HK-2 (cell line): ENCODE results near the gene SIGLEC15.
"Not testable (repeated sequence)": the region's sequence is repeated elsewhere in the genome, so short reads cannot be mapped to it uniquely, and the experiment has no call there.

ENCODE experiments used
- DNase-seq: peaks from one replicate; pipeline ENCODE4 v3.0.0-alpha.2; 2018; ENCODE audit not compliant: unreplicated experiment

SIGLEC15 gene

DNA sequence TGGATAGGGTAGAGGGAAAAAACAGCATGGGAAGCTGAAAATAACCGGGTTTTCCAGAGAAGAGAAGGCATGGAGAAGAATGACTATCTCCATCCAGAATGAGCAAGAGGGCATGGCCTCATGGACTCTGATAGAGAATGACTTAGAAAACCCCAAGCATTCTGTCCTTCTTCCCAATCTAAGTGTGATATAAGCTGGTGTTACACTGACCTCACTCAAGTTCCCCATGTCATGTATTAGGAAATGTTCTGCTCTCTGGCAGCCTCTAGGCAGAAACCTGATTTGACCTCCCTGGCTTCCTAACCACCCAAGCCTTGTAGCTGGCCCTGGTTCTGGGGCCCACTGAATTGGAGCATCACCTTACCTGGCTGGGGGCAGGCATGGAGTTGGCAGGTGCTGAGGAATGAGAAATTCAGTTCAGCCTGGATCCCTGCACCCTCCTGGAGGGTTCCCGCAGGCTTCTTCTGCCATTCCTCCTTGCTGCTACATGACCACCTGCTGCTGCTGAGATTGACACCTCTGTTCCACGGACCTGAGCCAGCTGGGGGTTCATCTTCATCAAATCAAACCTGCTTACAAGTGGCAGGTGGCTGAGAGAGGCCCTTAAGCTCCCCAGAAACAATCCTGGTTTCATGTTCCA, 5.2 kb upstream of the SIGLEC15 start:
- no peak for DNase-seq

DNA sequence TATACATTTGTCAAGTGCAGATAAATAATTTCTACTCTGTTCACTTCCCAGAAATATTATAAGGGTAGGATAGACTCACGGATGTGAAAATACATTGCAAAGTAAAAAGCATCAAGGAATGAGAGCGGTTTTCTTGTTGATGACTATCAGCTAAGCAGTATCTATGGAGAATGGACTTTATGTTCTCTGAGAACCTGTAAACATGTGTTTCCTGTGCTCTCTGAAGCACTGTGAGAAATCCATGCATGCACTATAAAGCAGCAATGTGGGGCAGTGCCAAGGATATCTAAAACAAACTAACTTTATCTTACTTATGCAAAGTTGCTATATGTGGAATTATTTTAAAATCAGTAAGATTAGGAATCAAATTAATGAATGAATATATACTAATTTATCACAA, 4.4 kb upstream of the SIGLEC15 start:
- DNase-seq: no peak

GRCh38 chr18:45821711-45822110, 3.8 kb upstream of the SIGLEC15 start:
- DNase-seq: no peak

- DNase-seq: no peak
Observed at GRCh38 chr18:45826084-45826483, 609 bp downstream of the SIGLEC15 start.

GRCh38 chr18:45826716-45827115, 1.2 kb downstream of the SIGLEC15 start:
- DNase-seq: not testable (repeated sequence)

DNA sequence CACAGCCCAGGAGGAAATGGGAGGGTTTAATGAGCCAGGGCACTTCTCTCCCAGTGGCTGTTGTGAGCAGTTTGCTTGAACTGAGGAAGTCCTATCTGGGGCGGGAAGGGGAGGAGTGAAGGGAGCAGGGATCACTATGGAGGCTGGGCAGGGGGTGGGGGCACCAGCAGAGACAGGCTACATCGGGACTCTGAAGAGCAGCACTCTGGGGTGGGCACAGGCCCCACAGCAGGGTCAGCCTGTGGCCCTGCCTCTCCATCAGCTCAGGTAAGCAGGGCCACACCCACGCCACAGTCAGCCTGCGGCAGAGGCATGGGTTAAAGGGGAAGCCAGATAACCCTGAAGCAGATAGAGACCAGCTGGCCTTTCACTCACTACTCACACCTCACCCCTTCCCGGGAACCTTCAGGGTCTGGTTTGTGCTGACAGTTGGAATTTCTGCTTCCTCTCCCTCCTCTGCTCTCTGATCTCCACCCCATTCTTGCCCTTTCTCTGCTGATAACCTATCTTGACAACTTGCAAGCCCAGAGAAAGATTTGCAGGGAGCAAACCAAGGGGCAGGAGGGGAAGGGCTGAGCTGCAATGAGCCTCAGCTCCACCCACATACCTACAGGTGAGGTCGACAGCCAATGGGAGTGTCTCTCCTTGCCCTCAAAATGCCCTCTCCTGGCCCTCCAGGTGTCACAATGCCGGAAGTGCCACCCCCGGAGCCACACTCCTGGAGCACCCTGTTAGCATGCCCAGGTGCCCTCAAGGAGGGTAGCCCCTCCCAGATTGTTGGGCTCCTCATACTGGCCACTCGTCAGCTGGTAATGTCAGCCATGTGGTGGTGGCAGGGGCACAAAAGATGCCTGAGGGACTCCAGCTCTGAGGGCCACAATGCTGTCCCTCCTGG, 3.7 kb downstream of the SIGLEC15 start:
- DNase-seq: no peak

GRCh38 chr18:45829855-45830254, 4.4 kb downstream of the SIGLEC15 start:
- DNase-seq: no peak

- no peak for DNase-seq
Observed at GRCh38 chr18:45830917-45831316, 5.4 kb downstream of the SIGLEC15 start.

GRCh38 chr18:45833846-45834245, 8.4 kb downstream of the SIGLEC15 start:
- DNase-seq: no peak

GRCh38 chr18:45834306-45834705, 8.8 kb downstream of the SIGLEC15 start:
- no peak for DNase-seq

DNA sequence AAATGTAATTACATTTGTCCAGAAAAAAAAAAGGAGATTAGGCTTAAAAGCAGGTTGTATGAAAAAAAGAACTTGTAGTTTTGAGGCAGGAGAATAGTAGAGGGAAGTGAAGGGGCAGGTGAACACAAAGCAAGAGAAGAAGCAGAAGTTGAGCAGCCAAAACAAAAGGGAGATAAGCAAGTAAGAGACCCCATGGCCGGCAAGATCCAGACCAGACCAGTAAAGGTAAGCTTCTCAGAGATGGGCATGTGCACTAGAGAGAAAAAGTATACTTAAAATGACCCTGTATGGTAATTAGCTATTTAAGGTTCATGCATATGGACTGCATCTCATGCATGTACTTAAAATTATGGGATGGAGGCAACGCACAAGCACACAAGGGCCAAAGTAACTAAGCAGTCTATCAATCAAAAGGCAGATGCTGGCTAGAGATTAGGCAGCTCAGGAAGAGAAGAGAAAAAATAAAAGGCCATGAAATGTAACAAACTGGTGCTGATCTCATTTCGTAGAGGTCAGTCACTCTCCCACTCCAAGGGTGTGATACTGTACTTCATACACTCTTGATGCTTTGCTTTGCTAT, 9.7 kb downstream of the SIGLEC15 start:
- DNase-seq: no peak

DNA sequence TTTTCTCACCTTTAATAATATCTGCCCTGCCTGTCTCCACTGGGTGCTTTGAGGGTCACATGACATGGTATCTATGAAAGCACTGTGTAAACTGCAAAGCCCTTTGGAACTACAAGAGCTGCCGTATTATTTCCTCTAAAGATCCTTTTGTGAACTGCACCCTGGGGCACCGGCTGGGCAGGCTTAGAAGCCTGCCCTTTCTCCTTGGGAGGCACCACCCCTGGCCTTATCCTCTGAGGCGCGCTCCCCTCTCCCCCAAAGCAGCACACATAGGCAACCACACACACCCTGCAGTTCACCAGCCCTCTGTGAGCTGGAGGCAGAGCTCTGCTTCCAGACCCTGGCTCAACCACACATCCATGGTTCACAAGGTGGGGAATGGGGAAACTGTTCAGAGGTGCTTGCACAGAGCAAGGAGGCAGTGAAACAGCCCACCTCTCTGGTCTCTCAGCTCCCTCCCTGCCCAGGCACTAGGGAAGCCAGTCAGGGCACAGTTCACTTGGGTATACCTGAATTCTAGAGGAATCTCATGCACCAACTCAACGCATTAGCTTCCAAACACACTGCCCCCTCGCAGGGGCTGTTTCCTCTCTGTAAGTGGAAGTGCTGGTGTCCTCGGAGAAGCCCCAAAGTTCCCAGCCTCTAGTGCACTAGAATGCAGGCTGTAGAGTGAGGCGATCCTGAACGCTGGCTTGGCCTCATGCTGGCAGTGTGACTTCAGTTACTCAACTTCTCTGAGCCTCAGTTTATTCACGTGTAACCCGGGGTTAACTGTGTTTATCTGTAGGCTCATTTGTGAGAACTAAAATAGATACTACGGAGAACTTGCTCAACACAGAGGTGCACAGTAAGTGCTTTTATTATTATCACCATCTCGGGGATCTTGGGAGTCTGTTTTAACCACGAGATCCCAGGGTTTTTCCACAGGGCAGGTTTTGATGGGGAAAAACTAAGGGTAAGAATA, 11.0 kb downstream of the SIGLEC15 start:
- no peak for DNase-seq

DNA sequence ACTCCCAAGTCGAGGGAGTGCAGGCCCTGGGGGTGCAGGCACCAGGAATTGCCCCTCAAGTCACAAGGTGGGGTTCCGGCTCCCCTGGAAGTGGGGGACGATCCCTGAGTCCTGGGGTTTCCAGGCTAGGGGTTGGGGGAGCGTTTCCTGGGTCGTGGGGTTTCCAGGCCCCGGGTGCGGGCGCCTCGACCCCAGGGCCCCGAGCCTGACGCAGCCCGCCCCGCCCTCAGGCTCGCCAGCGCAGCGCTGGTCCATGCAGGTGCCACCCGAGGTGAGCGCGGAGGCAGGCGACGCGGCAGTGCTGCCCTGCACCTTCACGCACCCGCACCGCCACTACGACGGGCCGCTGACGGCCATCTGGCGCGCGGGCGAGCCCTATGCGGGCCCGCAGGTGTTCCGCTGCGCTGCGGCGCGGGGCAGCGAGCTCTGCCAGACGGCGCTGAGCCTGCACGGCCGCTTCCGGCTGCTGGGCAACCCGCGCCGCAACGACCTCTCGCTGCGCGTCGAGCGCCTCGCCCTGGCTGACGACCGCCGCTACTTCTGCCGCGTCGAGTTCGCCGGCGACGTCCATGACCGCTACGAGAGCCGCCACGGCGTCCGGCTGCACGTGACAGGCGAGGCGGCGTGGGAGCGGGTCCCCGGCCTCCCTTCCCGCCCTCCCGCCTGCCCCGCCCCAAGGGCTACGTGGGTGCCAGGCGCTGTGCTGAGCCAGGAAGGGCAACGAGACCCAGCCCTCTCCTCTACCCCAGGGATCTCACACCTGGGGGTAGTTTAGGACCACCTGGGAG, 12.0 kb downstream of the SIGLEC15 start:
- DNase-seq: no peak

DNA sequence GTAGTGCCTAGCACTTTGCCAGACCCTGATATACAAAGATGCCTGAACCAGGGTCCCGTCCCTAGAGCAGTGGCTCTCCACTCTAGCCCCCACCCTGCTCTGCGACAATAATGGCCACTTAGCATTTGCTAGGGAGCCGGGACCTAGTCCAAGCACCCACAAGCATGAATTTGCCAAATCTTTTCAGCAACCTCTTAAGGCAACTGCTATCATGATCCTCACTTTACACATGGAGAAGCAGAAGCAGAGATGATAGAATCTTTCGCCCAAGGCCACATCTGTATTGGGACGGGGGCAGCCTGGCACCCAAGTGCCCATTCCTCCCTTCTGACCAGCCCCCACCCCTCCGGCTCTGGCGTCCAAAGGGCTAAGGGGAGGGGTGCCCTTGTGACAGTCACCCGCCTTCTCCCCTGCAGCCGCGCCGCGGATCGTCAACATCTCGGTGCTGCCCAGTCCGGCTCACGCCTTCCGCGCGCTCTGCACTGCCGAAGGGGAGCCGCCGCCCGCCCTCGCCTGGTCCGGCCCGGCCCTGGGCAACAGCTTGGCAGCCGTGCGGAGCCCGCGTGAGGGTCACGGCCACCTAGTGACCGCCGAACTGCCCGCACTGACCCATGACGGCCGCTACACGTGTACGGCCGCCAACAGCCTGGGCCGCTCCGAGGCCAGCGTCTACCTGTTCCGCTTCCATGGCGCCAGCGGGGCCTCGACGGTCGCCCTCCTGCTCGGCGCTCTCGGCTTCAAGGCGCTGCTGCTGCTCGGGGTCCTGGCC, 13.0 kb downstream of the SIGLEC15 start:
- no peak for DNase-seq

GRCh38 chr18:45839414-45840395, 14.2 kb downstream of the SIGLEC15 start:
- DNase-seq: no peak

DNA sequence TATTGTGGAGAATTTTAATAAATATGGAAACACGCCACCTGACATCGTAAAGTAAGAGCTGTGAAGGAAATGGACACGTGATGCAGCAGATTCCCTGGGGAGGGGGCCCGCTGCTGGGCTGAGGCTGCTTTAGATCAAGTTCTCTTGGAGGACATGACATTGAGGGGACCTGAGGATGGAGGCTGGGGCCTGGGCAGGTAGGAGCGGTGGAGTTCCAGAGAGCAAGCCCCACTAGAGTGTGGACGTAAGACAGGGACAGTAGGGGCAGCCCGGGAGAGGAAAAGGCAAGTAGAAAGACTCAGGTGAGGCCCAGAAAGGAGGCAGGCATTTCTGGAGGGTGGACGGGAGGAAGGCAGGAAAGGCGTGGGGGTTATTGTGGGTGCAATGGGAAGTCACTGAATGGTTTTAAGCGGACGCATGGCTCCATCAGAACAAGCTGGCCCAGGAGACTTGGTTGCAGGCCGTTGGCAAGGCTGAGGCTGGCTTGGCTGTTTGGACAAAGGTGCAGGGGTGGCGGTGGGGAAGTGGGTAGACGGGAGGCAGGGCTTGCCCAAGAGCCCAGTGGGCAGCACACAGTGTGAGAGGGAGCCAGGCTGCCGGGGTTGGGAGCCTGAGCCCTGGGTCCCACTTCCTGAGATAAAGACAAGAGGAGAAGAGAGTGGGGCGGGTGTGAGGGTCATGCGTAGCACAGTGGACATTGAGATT, 15.7 kb downstream of the SIGLEC15 start:
- no peak for DNase-seq

GRCh38 chr18:45841765-45842442, 16.4 kb downstream of the SIGLEC15 start:
- no peak for DNase-seq

- DNase-seq: no peak
Observed at GRCh38 chr18:45843019-45843418, 17.5 kb downstream of the SIGLEC15 start.
